Psoas muscle (tissue), 8 donors: Measurements from ENCODE around the gene RNPEP. TPM values are rescaled to one million over a fixed set of nuclear protein-coding genes. Genes with fewer than 3 reads are reported as not detected.
"Not testable (repeated sequence)": the region's sequence is repeated elsewhere in the genome, so short reads cannot be mapped to it uniquely, and the experiment has no call there.

ENCODE experiments used
- ATAC-seq, 4 donors: fragments of 200-7000 bp; cut with Tn5 transposase; one replicate each; pipeline ENCODE4 v1.9.1; 2020; ENCODE audit warnings: moderate library complexity in 3 of 4, mild to moderate bottlenecking in 2 of 4
- DNase-seq, 2 donors: peaks; one replicate each; pipeline ENCODE4 v3.0.0-alpha.2; 2020
- H3K27ac ChIP-seq: fragments of 200-600 bp; one replicate; pipeline ENCODE4 v1.8.0; 2022
- H3K27me3 ChIP-seq, 3 donors: fragments of 200-600 bp in 1 of 3; one replicate each; pipeline versions ENCODE4 v1.6.1 to v1.8.0; 2013 to 2022; ENCODE audit warnings: low read length in 2 of 3, mild to moderate bottlenecking in 2 of 3, moderate library complexity in 1 of 3; ENCODE audit not compliant: insufficient read depth in 3 of 3
- H3K36me3 ChIP-seq, 2 donors: fragments of 200-600 bp in 1 of 2; one replicate each; pipeline versions ENCODE4 v1.6.1 to v1.8.0; 2013 to 2022; ENCODE audit warnings: low read depth in 1 of 2, mild to moderate bottlenecking in 1 of 2, moderate library complexity in 1 of 2; ENCODE audit not compliant: insufficient read depth in 1 of 2
- H3K4me1 ChIP-seq: fragments of 200-600 bp; one replicate; pipeline ENCODE4 v1.8.0; 2022
- H3K4me3 ChIP-seq: fragments of 200-600 bp; one replicate; pipeline ENCODE4 v1.8.0; 2022; ENCODE audit warnings: mild to moderate bottlenecking
- H3K9me3 ChIP-seq: fragments of 200-600 bp; one replicate; pipeline ENCODE4 v1.8.0; 2022
- CTCF ChIP-seq: fragments of 200-600 bp; IDR thresholded peaks from one replicate; pipeline ENCODE4 v1.8.0; 2022; ENCODE audit warnings: antibody characterized with exemption
- WGBS, 3 donors: extraction: QIAGEN DNeasy Blood & Tissue Kit; methylation state at CpG; one replicate each; pipeline versions ENCODE4 v1.1.6 to v1.1.7; 2013; 5-methylcytosine and 5-hydroxymethylcytosine counted together
- intact Hi-C, 2 donors: fragments of 100-400 bp; cut with DNase I; formaldehyde crosslinking; loops; one replicate each; pipeline versions ENCODE4 v1.11.0 to v1.14.2; 2022
- polyA plus RNA-seq, 3 donors: library from polyadenylated mRNA; stranded (reverse); fragments of 200-250 nt; gene quantifications; one replicate each; pipeline ENCODE4 v1.2.3, GENCODE V29; 2013
- total RNA-seq, 4 donors: library from RNA; stranded (reverse); fragmentation: NEBNext Ultra II Directional in 2 of 4; extraction: Animal tissue kit (Norgen Biotek cat#: 25700) in 2 of 4; gene quantifications; one replicate each; pipeline versions ENCODE4 v1.2.1 to v1.2.4, GENCODE V29; 2021 to 2023
- donor health status: healthy with polysubstance abuse.
- donor health status: DM: no; HTN: no; CAD: no; lungs with moderate emphysema.
- donor health status: Bipolar disorder and iron deficiency.
- donor health status: healthy.
- donor health status: DM: yes; HTN: yes; CAD: no.
- donor health status: DM: no; HTN: no; CAD: no.
- donor health status: DM: no; HTN: no; CAD: no.
- donor health status: DM: yes; HTN: yes; CAD: no.

RNPEP gene
- total and polyA plus RNA-seq, 7 donors = 6.2 to 18.7 (median 14.2) TPM

- WGBS, 3 donors = 52 to 54% (median 54%) methylated on average over 24 of the region's 24 CpGs
- no peaks in the 10 kb centered on the region for H3K27me3 ChIP-seq
- intact Hi-C loops = loop anchor here (5.0 kb wide), 1 partner anchor 57 kb away; no protein-coding TSS in a partner anchor
- H3K27ac ChIP-seq = peak overlapping the region; percentile 86
- H3K36me3 ChIP-seq = peaks cover 4 to 27% of the 10 kb centered on the region in 2 donors
- no peaks in the 10 kb centered on the region for H3K9me3 ChIP-seq
- H3K4me3 ChIP-seq = peak overlapping the region; percentile 77
- peaks cover 6% of the 10 kb centered on the region for H3K4me1 ChIP-seq
- DNase-seq (no peak), ATAC-seq (peak in 3 of 4 donors; percentile 1 to 23 (median 1))
- TF ChIP-seq CTCF = no peak
Measured at GRCh38 chr1:201954263-201955008, 28.0 kb upstream of the RNPEP start.

- TF ChIP-seq CTCF = no peak
- Histone ChIP-seq H3K4me3 (peak within 1 kb of the TSS; percentile 77), H3K4me1 (peaks cover 6% of the 10 kb centered on the region), H3K27me3 (no peaks in the 10 kb centered on the region), H3K9me3 (no peaks in the 10 kb centered on the region), H3K36me3 (peaks cover 4 to 34% of the 10 kb centered on the region in 2 donors), H3K27ac (peak within 1 kb of the TSS; percentile 86)
- 1% methylated on average over 43 of the region's 43 CpGs for WGBS, 3 donors
- ATAC-seq (peak; percentile 100), DNase-seq (peak; percentile 97 to 98)
- intact Hi-C loops = loop anchor here (5.0 kb wide), 1 partner anchor 58 kb away; no protein-coding TSS in a partner anchor
Measured at GRCh38 chr1:201955009-201955728, 27.3 kb upstream of the RNPEP start, which contains the start of gene TIMM17A. TIMM17A (plus strand) TSS chr1:201955503; CDS start chr1:201955527, 24 bp downstream.

- intact Hi-C loops = loop anchor here (5.0 kb wide), 1 partner anchor 58 kb away; no protein-coding TSS in a partner anchor
Measured at GRCh38 chr1:201955729-201956143, 26.7 kb upstream of the RNPEP start.

GRCh38 chr1:201958348-201958747 is 24.1 kb upstream of the RNPEP start:
- Histone ChIP-seq H3K27ac (no peak overlapping the region), H3K9me3 (no peaks in the 10 kb centered on the region), H3K4me1 (peaks cover 6% of the 10 kb centered on the region), H3K36me3 (peaks cover 4 to 66% of the 10 kb centered on the region in 2 donors), H3K4me3 (no peak overlapping the region), H3K27me3 (no peaks in the 10 kb centered on the region)
- WGBS, 3 donors = 82 to 92% (median 84%) methylated on average over 5 of the region's 5 CpGs
- DNase-seq = no peak
- ATAC-seq = no peak
- TF ChIP-seq CTCF = no peak
- intact Hi-C loops = loop anchor here (5.0 kb wide), 1 partner anchor 61 kb away; no protein-coding TSS in a partner anchor

More at GRCh38 chr1:201955729-201956143, 26.7 kb upstream of the RNPEP start:
- peaks cover 4 to 40% of the 10 kb centered on the region in 2 donors for H3K36me3 ChIP-seq
- H3K27me3 ChIP-seq = no peaks in the 10 kb centered on the region
- peaks cover 6% of the 10 kb centered on the region for H3K4me1 ChIP-seq
- peak in 3 of 4 donors; percentile 47 to 72 (median 57) for ATAC-seq
- WGBS, 3 donors = 0 to 1% (median 0%) methylated on average over 17 of the region's 17 CpGs
- no peak for DNase-seq
- H3K9me3 ChIP-seq = no peaks in the 10 kb centered on the region
- TF ChIP-seq CTCF = no peak
- peak overlapping the region; percentile 86 for H3K27ac ChIP-seq
- H3K4me3 ChIP-seq = peak overlapping the region; percentile 77

GRCh38 chr1:201962382-201962781 is 20.1 kb upstream of the RNPEP start:
- H3K4me3 ChIP-seq, H3K27ac ChIP-seq, ATAC-seq, H3K27me3 ChIP-seq, DNase-seq, intact Hi-C loops, H3K9me3 ChIP-seq, H3K4me1 ChIP-seq: not testable (repeated sequence)
- peaks cover 10 to 99% of the 10 kb centered on the region in 2 donors for H3K36me3 ChIP-seq
- WGBS, 3 donors = 90 to 97% (median 90%) methylated on average over 10 of the region's 10 CpGs
